Suppressor macrophage treated with lipopolysaccharide for 4 hours (primary cell): ENCODE measurements around the gene ZDHHC8.
A peak's percentile ranks its signal among the peaks of the same experiment; 100 is the strongest.

Experiments used
- DNase-seq: peaks from one replicate; pipeline ENCODE4 v3.0.0-alpha.2; 2020

ZDHHC8 gene

GRCh38 chr22:20131597-20131858 is at the start of gene ZDHHC8:
Gene ZDHHC8, plus strand, starts transcription at chr22:20131804. Its CDS starts 144 bp downstream, at chr22:20131948.
- DNase-seq: peak; percentile 40

- DNase-seq: no peak
Observed at GRCh38 chr22:20083157-20083890, 48.3 kb upstream of the ZDHHC8 start.

- DNase-seq: no peak
Observed at GRCh38 chr22:20083891-20084546, 47.6 kb upstream of the ZDHHC8 start.

GRCh38 chr22:20084547-20085413 is 46.8 kb upstream of the ZDHHC8 start:
- DNase-seq: no peak

GRCh38 chr22:20085651-20086050 is 46.0 kb upstream of the ZDHHC8 start:
- DNase-seq: no peak

- DNase-seq: no peak
Observed at GRCh38 chr22:20086101-20086599, 45.5 kb upstream of the ZDHHC8 start.

- DNase-seq: no peak
Observed at GRCh38 chr22:20086763-20087162, 44.8 kb upstream of the ZDHHC8 start.

GRCh38 chr22:20087319-20088262 is 44.0 kb upstream of the ZDHHC8 start:
- DNase-seq: no peak

GRCh38 chr22:20088263-20088648 is 43.3 kb upstream of the ZDHHC8 start:
- DNase-seq: no peak

GRCh38 chr22:20089226-20089976 is 42.2 kb upstream of the ZDHHC8 start:
- no peak for DNase-seq

GRCh38 chr22:20089977-20090729 is 41.5 kb upstream of the ZDHHC8 start:
- DNase-seq: peak; percentile 19

GRCh38 chr22:20090730-20091240 is 40.8 kb upstream of the ZDHHC8 start:
- DNase-seq: no peak

GRCh38 chr22:20091690-20092476 is 39.7 kb upstream of the ZDHHC8 start:
- DNase-seq: no peak

GRCh38 chr22:20092477-20092854 is 39.1 kb upstream of the ZDHHC8 start:
- DNase-seq: no peak

- no peak for DNase-seq
Observed at GRCh38 chr22:20093418-20094196, 38.0 kb upstream of the ZDHHC8 start.

GRCh38 chr22:20094197-20094807 is 37.3 kb upstream of the ZDHHC8 start:
- no peak for DNase-seq

- no peak for DNase-seq
Observed at GRCh38 chr22:20095521-20095920, 36.1 kb upstream of the ZDHHC8 start.

GRCh38 chr22:20096574-20097420 is 34.8 kb upstream of the ZDHHC8 start:
- DNase-seq: no peak
